ENCODE measurements around the gene HNRNPC. TPM values are rescaled to one million over a fixed set of nuclear protein-coding genes. Genes with fewer than 3 reads are reported as not detected.
"Not testable (repeated sequence)": the region's sequence is repeated elsewhere in the genome, so short reads cannot be mapped to it uniquely, and the experiment has no call there.

Gene HNRNPC
- total and polyA plus RNA-seq, 10 of the 15 experiments (the other 5 are each of a cell fraction or from before 2014, with no cell fraction given) = 679 to 1,492 (median 1,262) TPM

DNA sequence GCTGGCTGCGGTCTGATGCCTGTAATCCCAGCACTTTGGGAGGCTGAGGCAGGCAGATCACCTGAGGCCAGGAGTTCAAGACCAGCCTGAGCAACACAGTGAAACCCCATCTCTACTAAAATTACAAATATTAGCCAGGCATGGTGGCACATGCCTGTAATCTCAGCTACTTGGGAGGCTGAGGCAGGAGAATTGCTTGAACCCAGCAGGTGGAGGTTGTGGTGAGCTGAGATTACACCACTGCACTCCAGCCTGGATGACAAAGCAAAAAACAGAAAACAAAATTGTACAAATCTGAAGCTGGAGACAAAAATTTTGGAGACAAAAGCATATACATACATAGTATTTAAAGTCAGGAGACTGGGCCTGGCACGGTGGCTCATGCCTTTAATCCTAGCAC, 17.3 kb upstream of the HNRNPC start:
- H3K79me2 ChIP-seq (ENCODE audit: control insufficient read depth, insufficient read depth, low read length); H3K9me3 ChIP-seq (replicated peaks; ENCODE audit: control insufficient read depth, insufficient read depth, low read length); H4K20me1 ChIP-seq (ENCODE audit: control insufficient read depth, insufficient read depth); in situ Hi-C loops (cut with MboI); RAD21 ChIA-PET (ENCODE audit: unreplicated experiment); intact Hi-C loops (cut with micrococcal nuclease; ENCODE audit: unreplicated experiment); H3K4me2 ChIP-seq (ENCODE audit: control insufficient read depth, insufficient read depth); H3K9ac ChIP-seq (ENCODE audit: control insufficient read depth, insufficient read depth, low read length); H3K27me3 ChIP-seq (replicated peaks in 1 of 2; ENCODE audit: control insufficient read depth in 2 of 2, insufficient read depth in 2 of 2, low read length in 1 of 2); ATAC-seq; FAIRE-seq; H3K27ac ChIP-seq (ENCODE audit: control insufficient read depth, insufficient read depth); SMC1A ChIA-PET (ENCODE audit: uncharacterized antibody, unreplicated experiment); H3K4me1 ChIP-seq (ENCODE audit: control insufficient read depth, insufficient read depth, low read length); H2AFZ ChIP-seq (ENCODE audit: control insufficient read depth, low read depth, low read length); H3K36me3 ChIP-seq (ENCODE audit: control insufficient read depth in 2 of 2, insufficient read depth in 2 of 2, low read length in 1 of 2); DNase-seq (ENCODE audit: low read depth, low spot score); H3K4me3 ChIP-seq; CTCF ChIA-PET; BruUV-seq (replicated peaks); POLR2A ChIA-PET: not testable (repeated sequence)
- WGBS (ENCODE audit: insufficient coverage, insufficient replicate concordance, low lambda C conversion rate, missing lambda C conversion rate) = 100% methylated on average over 2 of the region's 2 CpGs

DNA sequence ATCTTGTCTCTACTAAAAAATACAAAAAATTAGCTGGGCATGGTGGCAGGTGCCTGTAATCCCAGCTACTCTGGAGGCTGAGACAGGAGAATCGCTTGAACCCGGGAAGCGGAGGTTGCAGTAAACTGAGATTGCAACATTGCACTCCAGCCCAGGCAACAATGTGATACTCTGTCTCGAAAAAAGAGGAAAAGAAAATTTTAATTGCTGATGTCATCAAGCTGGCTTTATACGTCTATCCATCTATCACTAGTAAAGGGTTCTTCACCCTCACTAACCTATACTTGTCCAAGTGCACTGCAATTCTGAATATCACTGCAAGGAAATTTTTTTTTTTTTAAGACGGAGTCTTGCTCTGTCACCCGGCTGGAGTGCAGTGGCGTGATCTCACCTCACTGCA, 12.7 kb upstream of the HNRNPC start:
- POLR2A ChIA-PET; H3K27me3 ChIP-seq (replicated peaks in 1 of 2; ENCODE audit: control insufficient read depth in 2 of 2, insufficient read depth in 2 of 2, low read length in 1 of 2); H2AFZ ChIP-seq (ENCODE audit: control insufficient read depth, low read depth, low read length); H3K9me3 ChIP-seq (replicated peaks; ENCODE audit: control insufficient read depth, insufficient read depth, low read length); H3K79me2 ChIP-seq (ENCODE audit: control insufficient read depth, insufficient read depth, low read length); H3K4me3 ChIP-seq; H3K4me2 ChIP-seq (ENCODE audit: control insufficient read depth, insufficient read depth); SMC1A ChIA-PET (ENCODE audit: uncharacterized antibody, unreplicated experiment); H3K9ac ChIP-seq (ENCODE audit: control insufficient read depth, insufficient read depth, low read length); intact Hi-C loops (cut with micrococcal nuclease; ENCODE audit: unreplicated experiment); CTCF ChIA-PET; in situ Hi-C loops (cut with MboI); H3K4me1 ChIP-seq (ENCODE audit: control insufficient read depth, insufficient read depth, low read length); BruUV-seq (replicated peaks); RAD21 ChIA-PET (ENCODE audit: unreplicated experiment); DNase-seq (ENCODE audit: low read depth, low spot score); H3K36me3 ChIP-seq (ENCODE audit: control insufficient read depth in 2 of 2, insufficient read depth in 2 of 2, low read length in 1 of 2); H3K27ac ChIP-seq (ENCODE audit: control insufficient read depth, insufficient read depth); FAIRE-seq; H4K20me1 ChIP-seq (ENCODE audit: control insufficient read depth, insufficient read depth); ATAC-seq: not testable (repeated sequence)
- 53% methylated on average over 8 of the region's 8 CpGs for WGBS (ENCODE audit: insufficient coverage, insufficient replicate concordance, low lambda C conversion rate, missing lambda C conversion rate)

DNA sequence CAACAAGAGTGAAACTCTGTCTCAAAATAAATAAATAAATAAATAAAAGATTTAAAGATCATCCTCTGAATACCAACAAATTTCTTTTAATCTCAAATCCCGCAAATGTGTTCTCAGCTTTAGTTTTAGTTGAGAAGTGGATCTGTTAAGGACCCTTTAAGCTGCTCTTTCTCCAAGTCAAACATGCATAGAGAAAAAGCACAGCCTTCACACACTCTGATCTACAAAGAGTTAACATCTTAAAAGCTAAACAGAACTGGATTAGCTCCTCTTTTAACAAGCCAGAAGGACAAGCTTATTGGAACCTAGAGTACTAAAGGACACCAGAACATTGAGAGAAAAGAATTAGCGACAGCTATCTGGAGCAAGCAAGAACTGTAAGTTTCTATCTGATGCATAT, 10.5 kb upstream of the HNRNPC start, which contains the start of gene RPGRIP1:
Gene RPGRIP1, plus strand, starts transcription at position 301 of the 400 bp plus-strand sequence. CDS start 7,894 bp downstream, outside the sequence.
- H3K27me3 ChIP-seq (replicated peaks in 1 of 2; ENCODE audit: control insufficient read depth in 2 of 2, insufficient read depth in 2 of 2, low read length in 1 of 2) = no peaks in the 10 kb centered on the region
- H3K36me3 ChIP-seq (ENCODE audit: control insufficient read depth in 2 of 2, insufficient read depth in 2 of 2, low read length in 1 of 2) = no peaks in the 10 kb centered on the region
- POLR2A ChIA-PET = no interaction called here
- H3K27ac ChIP-seq (ENCODE audit: control insufficient read depth, insufficient read depth) = no peak within 1 kb of the TSS
- intact Hi-C loops (cut with micrococcal nuclease; ENCODE audit: unreplicated experiment) = no loop called here
- no peak for DNase-seq (ENCODE audit: low read depth, low spot score)
- no peak within 1 kb of the TSS for H3K9ac ChIP-seq (ENCODE audit: control insufficient read depth, insufficient read depth, low read length)
- no peak for FAIRE-seq
- SMC1A ChIA-PET (ENCODE audit: uncharacterized antibody, unreplicated experiment) = interaction anchor here (1.0 kb wide), 1 partner anchor 15 kb away, joined by 3 read pairs; no protein-coding TSS in a partner anchor
- WGBS (ENCODE audit: insufficient coverage, insufficient replicate concordance, low lambda C conversion rate, missing lambda C conversion rate) = 74% methylated on average over 2 of the region's 2 CpGs
- no peak within 1 kb of the TSS for H3K4me2 ChIP-seq (ENCODE audit: control insufficient read depth, insufficient read depth)
- CTCF ChIA-PET = interaction anchor here (0.6 to 1.0 kb wide), 2 partner anchors 59 to 144 kb away, joined by 3 to 4 read pairs; no protein-coding TSS in a partner anchor
- no peaks in the 10 kb centered on the region for H3K4me1 ChIP-seq (ENCODE audit: control insufficient read depth, insufficient read depth, low read length)
- in situ Hi-C loops (cut with MboI) = no loop called here
- no peak for ATAC-seq
- no peaks in the 10 kb centered on the region for H3K9me3 ChIP-seq (replicated peaks; ENCODE audit: control insufficient read depth, insufficient read depth, low read length)
- no peak within 1 kb of the TSS for H3K4me3 ChIP-seq
- RAD21 ChIA-PET (ENCODE audit: unreplicated experiment) = no interaction called here
- no peaks in the 10 kb centered on the region for H4K20me1 ChIP-seq (ENCODE audit: control insufficient read depth, insufficient read depth)
- H2AFZ ChIP-seq (ENCODE audit: control insufficient read depth, low read depth, low read length) = no peak within 1 kb of the TSS
- no TSS peak for BruUV-seq (replicated peaks)
- no peaks in the 10 kb centered on the region for H3K79me2 ChIP-seq (ENCODE audit: control insufficient read depth, insufficient read depth, low read length)
- TF ChIP-seq IRF4 (IDR thresholded peaks at IDR 0.05; ENCODE audit: low read depth, low read length) (no peak), FOXM1 (IDR thresholded peaks at IDR 0.05; ENCODE audit: low read depth, low read length) (no peak), ESRRA (IDR thresholded peaks at IDR 0.05; ENCODE audit: low read length) (no peak), TBL1XR1 (IDR thresholded peaks at IDR 0.05; ENCODE audit: low read depth, low read length) (no peak), JUND (IDR thresholded peaks at IDR 0.05; ENCODE audit: low read depth, low read length) (no peak)
- TF ChIP-seq, protein P1, sequence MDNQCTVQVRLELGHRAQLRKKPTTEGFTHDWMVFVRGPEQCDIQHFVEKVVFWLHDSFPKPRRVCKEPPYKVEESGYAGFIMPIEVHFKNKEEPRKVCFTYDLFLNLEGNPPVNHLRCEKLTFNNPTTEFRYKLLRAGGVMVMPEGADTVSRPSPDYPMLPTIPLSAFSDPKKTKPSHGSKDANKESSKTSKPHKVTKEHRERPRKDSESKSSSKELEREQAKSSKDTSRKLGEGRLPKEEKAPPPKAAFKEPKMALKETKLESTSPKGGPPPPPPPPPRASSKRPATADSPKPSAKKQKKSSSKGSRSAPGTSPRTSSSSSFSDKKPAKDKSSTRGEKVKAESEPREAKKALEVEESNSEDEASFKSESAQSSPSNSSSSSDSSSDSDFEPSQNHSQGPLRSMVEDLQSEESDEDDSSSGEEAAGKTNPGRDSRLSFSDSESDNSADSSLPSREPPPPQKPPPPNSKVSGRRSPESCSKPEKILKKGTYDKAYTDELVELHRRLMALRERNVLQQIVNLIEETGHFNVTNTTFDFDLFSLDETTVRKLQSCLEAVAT (IDR thresholded peaks at IDR 0.05) = no peak

Data from GM12878 (cell line).